Measurements from ENCODE around the gene ERP44. TPM values are rescaled to one million over a fixed set of nuclear protein-coding genes. Genes with fewer than 3 reads are reported as not detected.

Gene ERP44
- total and polyA plus RNA-seq, 2 donors (not counting 3 experiments of a cell fraction or from before 2014, with no cell fraction given), result 9.9 to 21.4 TPM

GRCh38 chr9:100091650-100092049 lies 7.2 kb downstream of the ERP44 start:
- no peak overlapping the region for H3K4me3 ChIP-seq (replicated peaks in 1 of 3; ENCODE audit: insufficient read depth in 1 of 3, low read depth in 1 of 3, low read length in 3 of 3)
- POLR2A ChIA-PET, result no interaction called here
- no peak for TF ChIP-seq CTCF (IDR thresholded peaks at IDR 0.05; ENCODE audit: extremely low read depth in 1 of 2, insufficient read depth in 1 of 2, low read depth in 1 of 2, low read length in 2 of 2)
- no peak for TF ChIP-seq EZH2 (IDR thresholded peaks at IDR 0.05; ENCODE audit: borderline replicate concordance, low read depth, low read length, severe bottlenecking)
- no peak for TF ChIP-seq GATA2 (IDR thresholded peaks at IDR 0.05; ENCODE audit: insufficient read depth, insufficient read length, low read depth, low read length)
- TF ChIP-seq MAX (IDR thresholded peaks at IDR 0.05; ENCODE audit: insufficient read depth, insufficient read length), result no peak
- no peak for TF ChIP-seq MYC (IDR thresholded peaks at IDR 0.05; ENCODE audit: low read depth, low read length)
- no peak for TF ChIP-seq POLR2A (IDR thresholded peaks at IDR 0.05; ENCODE audit: low read depth, low read length)
- TF ChIP-seq JUN (IDR thresholded peaks at IDR 0.05; ENCODE audit: borderline replicate concordance, insufficient read depth, insufficient read length, low read depth), result no peak
- TF ChIP-seq POLR2AphosphoS5 (IDR thresholded peaks at IDR 0.05; ENCODE audit: insufficient read depth, low read depth, low read length), result no peak
- no peak overlapping the region for H3K27ac ChIP-seq (ENCODE audit: insufficient read depth, low read depth, low read length)
- no peak for DNase-seq (ENCODE audit: low read depth, low spot score)
- no peak overlapping the region for H3K9ac ChIP-seq (replicated peaks; ENCODE audit: extremely low read depth, insufficient read depth, low read length)
- peaks cover 35% of the 10 kb centered on the region for H3K4me1 ChIP-seq (ENCODE audit: control insufficient read depth, extremely low read depth, insufficient read depth, low read length)
- H3K9me1 ChIP-seq (replicated peaks; ENCODE audit: control insufficient read depth, extremely low read depth, insufficient read depth, low read length), result peaks cover 2% of the 10 kb centered on the region
- H3K4me2 ChIP-seq (ENCODE audit: insufficient read depth, low read length), result no peak overlapping the region
- H3K36me3 ChIP-seq (ENCODE audit: control insufficient read depth in 2 of 2, extremely low read depth in 1 of 2, insufficient read depth in 2 of 2, low read length in 2 of 2), result no peaks in the 10 kb centered on the region
- CTCF ChIA-PET, result no interaction called here
- no peaks in the 10 kb centered on the region for H3K9me3 ChIP-seq (replicated peaks; ENCODE audit: control insufficient read depth, insufficient read depth, low read length)
- intact Hi-C loops (cut with micrococcal nuclease) (no loop called here), dilution Hi-C loops (cut with MboI; ENCODE audit: extremely low pct_ligation_motif_present, low sequenced_read_pairs) (no loop called here)
- H4K20me1 ChIP-seq (replicated peaks; ENCODE audit: control insufficient read depth, extremely low read depth, insufficient read depth, low read length), result peaks cover 17% of the 10 kb centered on the region
- no peaks in the 10 kb centered on the region for H3K27me3 ChIP-seq (ENCODE audit: control insufficient read depth in 2 of 2, insufficient read depth in 2 of 2, low read length in 2 of 2)
- no peak for FAIRE-seq
- H3K79me2 ChIP-seq (ENCODE audit: control insufficient read depth, insufficient read depth, low read length), result peaks cover 45% of the 10 kb centered on the region
- BruUV-seq (replicated peaks), result no TSS peak
- H2AFZ ChIP-seq (ENCODE audit: low read depth, low read length), result no peak overlapping the region

Measured in endothelial cell of umbilical vein (primary cell).